Stimulated activated CD8-positive, alpha-beta memory T cell treated with anti-CD3 and anti-CD28 coated beads, Interleukin-7, amount 100 ng/mL, for 4 hours (primary cell): Measurements from ENCODE around the gene PAX4.

ENCODE experiments used
- DNase-seq, 2 donors: peaks; one replicate each; pipeline ENCODE4 v3.0.0-alpha.2; 2020; ENCODE audit warnings: low read depth in 2 of 2

Gene PAX4

DNA sequence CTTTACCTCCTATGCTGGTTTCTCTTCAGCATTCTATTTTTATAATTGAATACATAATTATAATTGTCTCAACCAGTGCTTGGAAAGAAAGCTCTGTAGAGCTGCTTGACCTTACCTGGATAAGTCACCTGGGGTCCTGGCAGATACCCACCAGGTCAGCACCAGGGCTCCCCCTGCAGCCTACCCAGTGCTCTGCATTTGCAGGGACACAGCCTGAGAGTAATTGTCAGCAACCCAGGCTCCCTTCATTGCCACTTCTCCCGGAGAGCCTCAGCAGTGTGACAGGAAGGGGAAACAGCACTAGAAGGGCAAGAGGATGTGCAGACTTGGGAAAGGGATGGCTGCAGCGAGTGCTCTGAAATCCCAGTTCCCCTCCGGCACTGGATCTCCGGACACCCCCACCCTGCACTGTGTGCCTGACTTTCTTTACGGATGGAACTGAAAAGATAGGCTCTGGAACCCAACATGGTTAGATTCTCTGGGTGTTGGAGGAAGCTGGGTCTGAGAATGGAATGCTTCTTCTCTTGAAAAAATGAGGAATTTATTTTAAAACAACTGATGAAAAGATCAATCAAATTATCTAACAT lies 11.4 kb upstream of the PAX4 start:
- DNase-seq, result no peak

DNA sequence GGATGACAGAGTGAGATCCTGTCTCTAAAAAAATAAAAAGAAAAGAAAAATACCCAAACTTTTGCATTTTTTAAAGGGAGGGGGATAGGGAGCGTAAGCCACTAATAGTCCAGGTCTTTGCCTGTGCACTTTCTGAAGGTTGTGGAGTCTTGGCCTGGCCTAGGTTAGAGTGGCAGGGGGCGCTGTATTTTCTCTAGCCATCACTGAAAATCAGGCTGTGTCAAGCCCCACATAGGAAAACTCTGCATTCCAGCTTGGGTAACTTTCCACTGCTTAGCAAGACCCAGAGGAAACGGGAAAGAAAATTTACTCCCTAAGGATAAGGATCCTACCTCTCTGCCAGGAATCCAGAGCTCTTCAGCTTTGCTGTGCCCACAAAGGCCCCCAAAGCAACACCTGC lies 10.5 kb upstream of the PAX4 start:
- no peak for DNase-seq

DNA sequence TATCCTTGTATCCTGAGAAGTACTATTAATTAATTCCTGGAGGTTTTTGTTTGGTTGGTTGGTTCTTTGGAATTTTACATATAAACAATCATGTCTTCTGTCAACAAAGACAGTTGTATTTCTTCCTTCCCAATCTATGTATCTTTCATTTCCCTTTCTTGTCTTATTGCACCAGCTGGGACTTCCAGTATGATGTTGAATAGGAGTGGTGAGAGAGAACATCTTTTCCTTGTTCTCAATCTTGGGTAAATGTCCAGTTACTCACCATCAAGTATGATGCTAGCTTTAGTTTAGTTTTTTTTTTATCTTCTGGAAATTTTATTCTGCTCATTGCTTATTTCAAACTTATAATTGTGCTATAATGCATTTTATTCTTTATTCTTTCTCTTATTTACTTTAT lies 7.4 kb upstream of the PAX4 start:
- DNase-seq, result no peak

DNA sequence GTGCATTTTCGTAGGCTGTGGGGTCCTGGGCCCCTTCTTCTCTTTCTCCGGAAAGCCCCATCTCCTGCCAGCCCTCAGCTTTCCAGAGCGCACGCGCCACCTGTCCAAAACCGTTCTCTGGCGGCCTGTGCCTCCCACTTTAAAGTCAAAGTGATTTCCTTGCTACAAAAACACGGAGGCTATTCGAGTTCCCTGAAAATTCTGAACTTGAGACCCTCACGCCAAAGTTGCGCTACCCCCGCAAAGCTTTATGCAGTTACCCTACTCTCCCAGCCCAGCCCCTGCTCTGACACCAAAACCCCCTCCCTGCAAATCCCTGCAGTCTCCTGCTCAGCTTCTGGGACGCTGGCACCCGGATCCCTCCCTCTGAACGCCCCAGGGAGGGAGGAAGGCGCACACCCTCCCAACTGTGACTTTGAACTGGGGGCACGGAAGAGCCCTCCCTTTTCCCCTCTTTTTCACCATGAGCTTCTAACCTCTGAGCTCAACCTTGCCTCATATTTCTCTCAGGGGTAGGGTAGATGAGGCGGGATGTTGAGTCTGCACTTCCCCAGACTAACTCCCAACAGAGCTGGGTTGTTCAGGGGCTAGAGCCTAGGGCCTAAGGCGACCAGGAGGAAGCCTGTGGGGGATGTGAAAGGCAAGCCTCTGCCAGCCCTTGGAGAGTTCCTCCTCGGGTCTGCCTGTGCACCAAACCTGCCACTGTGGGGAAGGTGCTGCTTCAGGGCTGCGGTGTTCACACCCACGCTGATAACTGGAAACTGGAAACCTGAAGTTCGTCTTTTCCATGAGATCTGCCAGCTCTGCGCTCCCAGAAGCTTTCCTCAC lies 2.7 kb upstream of the PAX4 start:
- no peak for DNase-seq

- DNase-seq, result no peak
Measured at GRCh38 chr7:127619681-127620405, 1.9 kb upstream of the PAX4 start.

GRCh38 chr7:127618775-127619174 lies 833 bp upstream of the PAX4 start:
- DNase-seq, result no peak

- no peak for DNase-seq
Measured at GRCh38 chr7:127616724-127617123, 1.2 kb downstream of the PAX4 start.

DNA sequence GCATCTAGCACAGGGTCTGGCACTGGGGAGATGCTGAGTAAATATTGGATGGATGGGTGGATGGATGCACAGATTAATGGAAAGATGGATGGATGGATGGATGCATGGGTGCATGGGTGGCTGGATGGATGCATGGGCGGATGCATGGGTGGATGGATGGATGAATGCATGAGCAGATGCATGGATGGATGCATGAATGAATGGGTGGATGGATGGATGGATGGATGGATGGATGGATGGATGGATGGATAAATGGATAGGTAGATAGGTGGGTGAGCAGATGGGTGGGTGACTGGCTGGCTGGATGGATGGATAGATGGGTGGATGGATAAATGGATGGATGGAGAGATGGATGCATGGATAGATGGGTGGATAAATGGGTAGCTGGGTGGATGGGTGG lies 5.7 kb downstream of the PAX4 start:
- no peak for DNase-seq

DNA sequence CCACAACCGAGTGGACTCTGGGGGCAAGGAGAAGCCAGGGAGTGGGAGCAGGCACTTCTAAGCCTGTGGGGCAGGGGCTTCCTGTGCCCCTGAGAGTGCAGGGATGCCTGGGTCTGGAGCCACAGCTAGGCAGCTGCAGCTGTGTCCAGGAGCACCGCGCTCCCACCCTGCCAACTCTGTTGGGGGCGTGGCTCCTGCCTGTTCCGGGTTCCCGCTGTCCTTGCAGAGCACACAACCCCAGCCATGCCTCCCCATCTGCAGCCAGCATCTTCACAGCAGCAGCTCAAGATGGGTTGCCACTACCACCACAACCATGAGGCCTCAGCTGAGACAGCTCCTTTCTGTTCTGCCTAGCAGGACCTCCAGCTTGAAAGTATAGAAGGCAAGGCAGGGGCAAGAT lies 8.6 kb downstream of the PAX4 start:
- no peak for DNase-seq

GRCh38 chr7:127608446-127608845 lies 9.5 kb downstream of the PAX4 start:
- DNase-seq, result no peak

- no peak for DNase-seq
Measured at GRCh38 chr7:127600885-127601284, 17.1 kb downstream of the PAX4 start.

- DNase-seq, result no peak
Measured at GRCh38 chr7:127598318-127598717, 19.6 kb downstream of the PAX4 start.

GRCh38 chr7:127595737-127596136 lies 22.2 kb downstream of the PAX4 start:
- no peak for DNase-seq

DNA sequence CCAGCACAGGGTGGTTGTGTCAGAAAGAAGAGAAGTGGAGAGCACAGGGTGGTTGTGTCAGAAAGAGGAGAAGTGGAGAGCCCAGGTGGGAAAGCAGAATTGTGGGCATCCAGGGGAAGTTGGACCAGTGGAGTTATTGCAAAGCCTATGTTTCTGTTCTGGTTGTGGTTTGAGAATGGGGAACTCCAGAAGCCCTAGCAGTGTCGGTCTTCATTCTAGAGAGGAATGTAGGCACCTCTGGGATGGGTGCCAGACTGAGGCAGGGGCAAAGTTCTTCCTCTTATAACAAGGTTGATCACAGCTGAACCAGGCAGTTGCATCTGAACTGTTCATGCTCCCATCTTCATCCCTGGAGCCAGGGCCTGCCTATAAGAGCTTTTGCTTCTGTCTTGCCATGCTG lies 23.5 kb downstream of the PAX4 start:
- DNase-seq, result no peak

GRCh38 chr7:127592550-127592949 lies 25.4 kb downstream of the PAX4 start:
- DNase-seq, result no peak

DNA sequence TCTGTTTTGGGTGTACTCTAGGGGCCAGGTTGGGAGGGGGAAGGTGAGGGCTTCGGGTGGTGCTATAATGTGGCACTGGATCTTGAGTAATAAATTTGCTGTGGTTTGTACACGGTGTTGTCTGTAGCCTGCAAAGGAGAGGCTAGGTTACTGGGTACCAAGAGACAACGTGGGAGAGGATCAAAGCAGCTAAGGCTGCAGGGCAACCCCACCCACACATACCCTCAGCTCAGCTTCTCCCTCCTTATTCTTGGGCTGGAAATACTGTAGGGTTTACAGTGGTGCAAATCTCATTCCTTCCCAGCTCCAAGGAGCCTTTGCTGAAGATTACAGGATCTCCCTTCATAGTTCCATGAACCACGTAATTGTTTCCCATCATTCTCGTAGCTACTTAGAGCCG lies 26.4 kb downstream of the PAX4 start:
- DNase-seq, result no peak

DNA sequence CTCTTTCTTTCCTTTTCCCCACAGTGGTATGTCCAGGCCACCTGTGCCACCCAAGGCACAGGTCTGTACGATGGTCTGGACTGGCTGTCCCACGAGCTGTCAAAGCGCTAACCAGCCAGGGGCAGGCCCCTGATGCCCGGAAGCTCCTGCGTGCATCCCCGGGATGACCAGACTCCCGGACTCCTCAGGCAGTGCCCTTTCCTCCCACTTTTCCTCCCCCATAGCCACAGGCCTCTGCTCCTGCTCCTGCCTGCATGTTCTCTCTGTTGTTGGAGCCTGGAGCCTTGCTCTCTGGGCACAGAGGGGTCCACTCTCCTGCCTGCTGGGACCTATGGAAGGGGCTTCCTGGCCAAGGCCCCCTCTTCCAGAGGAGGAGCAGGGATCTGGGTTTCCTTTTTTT lies 26.8 kb downstream of the PAX4 start:
- DNase-seq, result no peak

DNA sequence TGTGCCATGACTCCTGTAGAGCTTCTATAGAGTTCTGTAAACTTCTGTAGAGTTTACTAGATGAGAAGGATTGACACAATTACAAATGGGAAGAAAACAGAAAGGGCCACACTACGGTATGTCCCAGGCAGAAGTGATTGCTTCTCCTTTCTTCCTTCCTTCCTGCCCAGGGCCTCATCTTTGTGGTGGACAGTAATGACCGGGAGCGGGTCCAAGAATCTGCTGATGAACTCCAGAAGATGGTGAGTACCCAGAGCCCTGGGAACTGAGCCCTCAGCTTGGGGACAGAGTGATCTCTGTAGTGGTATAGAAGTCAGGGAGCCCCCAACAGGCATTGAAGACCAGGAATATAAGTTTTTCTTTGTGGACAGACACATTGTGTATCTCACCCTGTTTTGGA lies 28.0 kb downstream of the PAX4 start:
- no peak for DNase-seq

DNA sequence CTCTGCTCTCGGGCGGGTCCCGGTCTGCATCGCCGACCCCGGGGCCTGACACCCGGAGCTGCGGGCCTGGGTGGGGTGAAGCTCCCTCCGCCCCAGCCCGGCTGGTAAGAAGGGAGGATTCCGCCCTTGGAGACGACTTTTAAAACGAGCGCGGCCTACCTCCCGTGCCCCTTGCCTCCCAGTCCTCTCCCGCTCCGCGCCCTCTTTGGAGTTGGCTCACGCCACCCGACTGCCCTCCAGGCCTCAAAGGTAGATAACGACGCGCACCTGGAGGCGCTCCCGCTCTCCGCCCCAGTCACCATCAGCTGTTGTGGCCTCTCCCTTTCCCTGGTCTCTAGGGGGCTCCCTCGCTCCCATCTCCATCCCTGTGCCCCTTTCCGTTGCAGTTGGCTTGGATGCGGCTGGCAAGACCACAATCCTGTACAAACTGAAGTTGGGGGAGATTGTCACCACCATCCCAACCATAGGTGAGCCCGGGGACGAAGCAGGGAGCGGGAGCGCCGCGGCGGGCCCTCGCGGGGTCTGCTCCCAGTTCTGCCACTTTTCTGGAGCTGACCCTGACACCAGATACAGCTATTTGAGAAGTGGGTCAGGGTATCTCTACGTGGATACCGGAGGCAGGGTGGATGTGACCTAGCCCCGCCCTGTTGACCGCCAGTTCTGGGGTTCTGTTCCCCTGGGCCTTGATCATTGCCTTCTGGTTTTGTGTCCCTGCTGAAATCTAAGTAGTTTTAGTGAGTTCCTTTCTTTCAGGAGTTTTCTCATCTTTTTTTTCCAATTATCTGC lies 29.1 kb downstream of the PAX4 start:
- no peak for DNase-seq

GRCh38 chr7:127588019-127588696 lies 29.8 kb downstream of the PAX4 start, which contains the start of gene ARF5:
ARF5 (plus strand) TSS chr7:127588411; CDS start chr7:127588499, 88 bp downstream.
- DNase-seq, result peak; percentile 72 to 83

DNA sequence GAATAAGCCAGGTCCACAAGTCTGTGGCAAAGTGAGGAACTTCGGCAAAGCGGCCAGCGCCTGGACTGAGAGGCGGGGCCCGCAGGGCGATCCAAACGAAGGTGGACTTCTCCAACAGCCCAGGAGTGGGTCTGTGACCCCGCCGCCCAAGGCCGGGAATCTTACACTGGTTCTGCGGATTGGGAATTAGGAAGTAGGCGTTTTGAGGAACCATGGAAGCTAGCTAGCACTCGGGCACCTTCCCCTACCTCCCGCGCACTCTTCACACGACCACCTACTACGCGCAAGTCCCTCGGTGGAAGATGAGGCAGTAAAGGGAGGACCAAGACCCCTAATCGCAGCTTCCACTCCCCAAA lies 30.3 kb downstream of the PAX4 start:
- DNase-seq, result no peak

- no peak for DNase-seq
Measured at GRCh38 chr7:127586346-127586745, 31.6 kb downstream of the PAX4 start.
